Fibroblast of lung (primary cell): ENCODE measurements around the gene KIF17.

Experiments used
- CTCF ChIP-seq, 2 donors: IDR thresholded peaks in 1 of 2; conservative IDR thresholded peaks in 1 of 2; 1 replicate in 1 of 2; 2 replicates in 1 of 2; pipeline ENCODE4 v1.5.1; 2011 to 2012; ENCODE audit warnings: low read length in 2 of 2, control low read depth in 1 of 2, inconsistent platforms in 1 of 2, low read depth in 1 of 2, mild to moderate bottlenecking in 1 of 2
- EZH2 ChIP-seq: IDR thresholded peaks from 2 replicates; pipeline ENCODE4 v1.5.1; 2012; ENCODE audit warnings: low read length, control low read depth, mild to moderate bottlenecking; ENCODE audit errors: missing control alignments

- no peak for TF ChIP-seq CTCF (conservative IDR thresholded peaks at IDR 0.05 in 1 of 2, IDR thresholded peaks at IDR 0.05 in 1 of 2; ENCODE audit: low read depth in 1 of 2, low read length in 2 of 2)
- no peak for TF ChIP-seq EZH2
Measured at GRCh38 chr1:20652300-20652699, 65.5 kb downstream of the KIF17 start.
